ENCODE measurements around the gene GPR68. TPM values are rescaled to one million over a fixed set of nuclear protein-coding genes. Genes with fewer than 3 reads are reported as not detected.

Gene GPR68
- total RNA-seq, 6 experiments from 2014 or later = 0.17 to 0.27 (median 0.19) TPM; not detected in 3

GRCh38 chr14:91291786-91292405 lies 47.4 kb upstream of the GPR68 start:
- no peak for TF ChIP-seq POLR2A (IDR thresholded peaks at IDR 0.05)
- TF ChIP-seq, protein P1, sequence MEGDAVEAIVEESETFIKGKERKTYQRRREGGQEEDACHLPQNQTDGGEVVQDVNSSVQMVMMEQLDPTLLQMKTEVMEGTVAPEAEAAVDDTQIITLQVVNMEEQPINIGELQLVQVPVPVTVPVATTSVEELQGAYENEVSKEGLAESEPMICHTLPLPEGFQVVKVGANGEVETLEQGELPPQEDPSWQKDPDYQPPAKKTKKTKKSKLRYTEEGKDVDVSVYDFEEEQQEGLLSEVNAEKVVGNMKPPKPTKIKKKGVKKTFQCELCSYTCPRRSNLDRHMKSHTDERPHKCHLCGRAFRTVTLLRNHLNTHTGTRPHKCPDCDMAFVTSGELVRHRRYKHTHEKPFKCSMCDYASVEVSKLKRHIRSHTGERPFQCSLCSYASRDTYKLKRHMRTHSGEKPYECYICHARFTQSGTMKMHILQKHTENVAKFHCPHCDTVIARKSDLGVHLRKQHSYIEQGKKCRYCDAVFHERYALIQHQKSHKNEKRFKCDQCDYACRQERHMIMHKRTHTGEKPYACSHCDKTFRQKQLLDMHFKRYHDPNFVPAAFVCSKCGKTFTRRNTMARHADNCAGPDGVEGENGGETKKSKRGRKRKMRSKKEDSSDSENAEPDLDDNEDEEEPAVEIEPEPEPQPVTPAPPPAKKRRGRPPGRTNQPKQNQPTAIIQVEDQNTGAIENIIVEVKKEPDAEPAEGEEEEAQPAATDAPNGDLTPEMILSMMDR (IDR thresholded peaks at IDR 0.05) = no peak
- intact Hi-C loops (cut with DNase I) = no loop called here
- no peaks in the 10 kb centered on the region for H3K36me3 ChIP-seq
- no peaks in the 10 kb centered on the region for H3K9me3 ChIP-seq
- no peaks in the 10 kb centered on the region for H3K27me3 ChIP-seq
- H3K4me1 ChIP-seq = no peaks in the 10 kb centered on the region
- no peak overlapping the region for H3K27ac ChIP-seq
- no peak overlapping the region for H3K4me3 ChIP-seq
- DNase-seq (no peak), ATAC-seq (no peak)
- 82% methylated on average over 3 of the region's 21 CpGs for WGBS (ENCODE audit: insufficient coverage, low coverage, low lambda C conversion rate, missing lambda C conversion rate)

GRCh38 chr14:91290986-91291385 lies 46.5 kb upstream of the GPR68 start:
- no peak overlapping the region for H3K27ac ChIP-seq
- DNase-seq (no peak), ATAC-seq (no peak)
- no peaks in the 10 kb centered on the region for H3K4me1 ChIP-seq
- no peaks in the 10 kb centered on the region for H3K36me3 ChIP-seq
- intact Hi-C loops (cut with DNase I) = no loop called here
- 76% methylated on average over 8 of the region's 10 CpGs for WGBS (ENCODE audit: insufficient coverage, low coverage, low lambda C conversion rate, missing lambda C conversion rate)
- no peak overlapping the region for H3K4me3 ChIP-seq
- no peaks in the 10 kb centered on the region for H3K9me3 ChIP-seq
- no peak for TF ChIP-seq POLR2A (IDR thresholded peaks at IDR 0.05)
- TF ChIP-seq, protein P1 (IDR thresholded peaks at IDR 0.05) = no peak
- no peaks in the 10 kb centered on the region for H3K27me3 ChIP-seq

DNA sequence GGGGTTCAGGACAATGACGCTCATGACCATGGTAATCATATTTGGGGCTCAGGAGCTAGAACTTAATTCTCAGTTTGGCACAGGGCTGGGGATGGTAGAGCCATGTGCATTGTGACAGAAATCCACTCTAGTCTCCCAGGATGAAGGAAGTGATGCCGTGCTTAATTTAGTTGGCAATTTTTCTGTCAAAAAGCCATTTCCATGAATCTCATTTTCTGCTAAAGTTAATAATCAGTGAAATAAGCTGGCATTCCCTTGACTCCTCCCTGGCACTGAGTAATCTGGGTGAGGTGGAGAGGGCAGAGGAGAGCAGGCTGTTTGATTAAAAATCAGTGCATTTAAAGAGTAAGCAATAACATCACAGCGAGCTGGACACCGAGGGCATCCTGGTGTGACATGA lies 45.0 kb upstream of the GPR68 start:
- no peak for TF ChIP-seq POLR2A (IDR thresholded peaks at IDR 0.05)
- TF ChIP-seq, protein P1 (IDR thresholded peaks at IDR 0.05) = no peak
- H3K27ac ChIP-seq = no peak overlapping the region

GRCh38 chr14:91288876-91289275 lies 44.4 kb upstream of the GPR68 start:
- H3K27me3 ChIP-seq = no peaks in the 10 kb centered on the region
- intact Hi-C loops (cut with DNase I) = loop anchor here (5.0 to 10.0 kb wide), 2 partner anchors 112 to 114 kb away; no protein-coding TSS in a partner anchor

More for the DNA sequence above, 45.0 kb upstream of the GPR68 start:
- no peak for DNase-seq
- intact Hi-C loops (cut with DNase I) = loop anchor here (5.0 to 10.0 kb wide), 2 partner anchors 112 to 115 kb away; no protein-coding TSS in a partner anchor
- ATAC-seq = no peak
- WGBS (ENCODE audit: insufficient coverage, low coverage, low lambda C conversion rate, missing lambda C conversion rate) = 88% methylated on average over 3 of the region's 4 CpGs
- Histone ChIP-seq H3K27me3 (no peaks in the 10 kb centered on the region), H3K4me1 (no peaks in the 10 kb centered on the region), H3K36me3 (no peaks in the 10 kb centered on the region), H3K9me3 (no peaks in the 10 kb centered on the region), H3K4me3 (no peak overlapping the region)

More at GRCh38 chr14:91288876-91289275, 44.4 kb upstream of the GPR68 start:
- no peak overlapping the region for H3K27ac ChIP-seq
- no peaks in the 10 kb centered on the region for H3K4me1 ChIP-seq
- WGBS (ENCODE audit: insufficient coverage, low coverage, low lambda C conversion rate, missing lambda C conversion rate) = 84% methylated on average over 17 of the region's 28 CpGs
- ATAC-seq = no peak
- TF ChIP-seq POLR2A (IDR thresholded peaks at IDR 0.05) = no peak
- TF ChIP-seq, protein P1 (IDR thresholded peaks at IDR 0.05) = no peak
- H3K9me3 ChIP-seq = no peaks in the 10 kb centered on the region
- H3K36me3 ChIP-seq = no peaks in the 10 kb centered on the region
- no peak overlapping the region for H3K4me3 ChIP-seq
- DNase-seq = no peak
